Measurements from ENCODE around the gene NBEAL1.
A peak's percentile ranks its signal among the peaks of the same experiment; 100 is the strongest.
"Not testable (repeated sequence)": the region's sequence is repeated elsewhere in the genome, so short reads cannot be mapped to it uniquely, and the experiment has no call there.

Gene NBEAL1

GRCh38 chr2:203237346-203238238 lies 222.9 kb downstream of the NBEAL1 start:
- no peak for DNase-seq

- DNase-seq, result no peak
Observed at GRCh38 chr2:203238292-203238703, 223.6 kb downstream of the NBEAL1 start.

DNA sequence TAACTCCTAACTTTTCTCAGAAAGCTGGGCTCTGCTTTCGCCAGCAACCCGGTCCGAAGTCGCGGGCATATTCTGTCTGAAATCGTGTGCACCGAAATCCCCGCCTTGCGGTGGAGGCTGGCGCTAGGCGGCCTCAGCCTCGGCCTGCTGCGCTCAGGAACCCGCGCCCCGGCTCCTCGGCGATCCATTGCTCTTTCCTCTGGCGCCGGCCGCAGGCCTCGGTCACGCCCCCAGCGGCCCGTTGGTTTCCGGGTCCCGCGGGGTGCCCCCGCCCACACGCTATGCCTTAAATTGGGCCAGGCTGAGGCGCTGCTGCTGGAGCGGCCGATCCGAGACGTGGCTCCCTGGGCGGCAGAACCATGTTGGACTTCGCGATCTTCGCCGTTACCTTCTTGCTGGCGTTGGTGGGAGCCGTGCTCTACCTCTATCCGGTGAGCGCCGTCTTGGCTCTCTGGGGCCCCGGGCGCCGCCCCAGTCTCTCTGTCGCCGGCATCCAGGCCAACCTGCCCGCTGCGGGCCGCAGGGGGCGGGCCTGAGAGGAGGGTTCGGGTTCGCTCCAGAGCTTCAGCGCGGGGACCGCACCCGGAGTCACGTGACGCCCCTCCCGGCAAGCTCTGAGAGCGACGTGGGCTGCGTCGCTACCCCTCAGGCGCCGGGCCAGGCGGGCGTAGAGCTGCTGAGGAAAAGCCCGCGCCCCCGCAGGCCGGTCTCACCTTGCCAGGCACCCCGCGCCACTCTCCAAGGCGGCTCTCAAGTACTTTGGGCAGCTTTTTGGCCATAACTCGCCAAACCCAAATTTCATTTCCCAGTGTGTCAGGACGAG lies 224.2 kb downstream of the NBEAL1 start, which contains the start of gene CYP20A1:
Gene CYP20A1 (plus strand): TSS at position 315 of the 823 bp plus-strand sequence. CDS start 45 bp downstream, at position 360.
- peak; percentile 98 for DNase-seq

DNA sequence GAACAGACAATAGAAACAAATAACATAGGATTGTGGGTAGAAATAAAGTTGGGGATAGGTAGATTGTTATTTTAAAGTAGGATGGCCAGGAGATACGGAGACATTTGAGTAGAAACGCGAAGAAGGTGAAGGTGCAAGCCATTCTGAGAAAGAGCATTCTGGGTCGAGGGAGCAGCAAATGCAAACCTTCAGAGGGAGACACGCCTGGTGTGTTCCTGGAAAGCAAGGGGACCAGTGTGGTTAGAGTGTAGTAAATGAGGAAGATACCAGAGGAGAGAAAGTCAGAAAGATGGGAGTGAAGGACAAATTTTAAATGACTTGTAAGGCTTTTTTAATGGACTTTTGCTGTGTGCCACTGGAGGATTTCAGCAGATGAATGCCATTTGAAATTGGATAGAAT lies 225.8 kb downstream of the NBEAL1 start:
- DNase-seq, result no peak

DNA sequence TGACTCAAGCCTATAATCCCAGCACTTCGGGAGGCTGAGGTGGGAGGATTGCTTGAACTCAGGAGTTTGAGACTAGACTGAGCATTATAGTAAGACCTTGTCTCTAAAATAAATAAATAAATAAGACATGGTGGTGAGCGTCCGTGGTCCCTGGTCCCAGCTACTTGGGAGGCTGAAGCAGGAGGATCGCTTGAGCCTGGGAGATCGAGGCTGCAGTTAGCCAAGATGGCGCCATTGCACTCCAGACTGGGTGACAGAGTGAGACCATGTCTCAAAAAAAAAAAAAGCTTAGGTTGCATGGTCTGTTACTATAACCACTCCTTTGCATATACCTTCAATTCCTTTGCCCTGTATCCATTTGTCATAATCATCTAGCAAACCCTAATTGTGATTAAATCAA lies 227.8 kb downstream of the NBEAL1 start:
- DNase-seq, result no peak

- DNase-seq, result no peak
Observed at GRCh38 chr2:203246646-203247045, 232.0 kb downstream of the NBEAL1 start.

GRCh38 chr2:203252818-203253217 lies 238.1 kb downstream of the NBEAL1 start:
- DNase-seq, result no peak

DNA sequence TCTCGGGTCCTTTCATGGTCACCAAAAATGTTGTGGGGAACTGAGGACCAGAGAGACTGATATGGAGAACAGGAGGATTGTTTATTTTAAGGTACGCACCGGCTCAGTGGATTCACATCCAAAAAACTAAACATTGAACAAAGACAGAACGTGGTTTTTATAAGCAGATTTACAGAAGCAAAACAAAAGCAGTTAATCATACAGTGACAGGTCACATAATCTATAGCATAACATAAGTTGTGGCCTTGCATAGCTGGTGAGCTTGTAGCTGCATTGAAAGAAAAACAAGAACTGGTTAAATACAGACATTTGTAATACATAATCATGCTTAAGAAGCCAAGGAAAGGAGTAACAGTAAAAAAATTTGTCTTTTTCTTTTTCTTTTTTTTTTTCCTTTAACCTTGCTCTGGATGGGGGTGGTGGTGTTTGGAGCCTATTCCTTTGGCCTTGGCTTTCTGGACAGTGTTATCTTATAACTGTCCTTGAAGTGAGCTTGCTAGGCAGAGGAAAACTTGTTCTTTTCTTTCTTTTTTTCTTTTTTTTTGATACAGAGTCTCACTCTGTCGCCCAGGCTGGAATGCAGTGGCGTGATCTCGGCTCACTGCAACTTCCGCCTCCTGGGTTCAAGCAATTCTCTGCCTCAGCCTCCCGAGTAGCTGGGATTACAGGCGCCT lies 238.9 kb downstream of the NBEAL1 start:
- DNase-seq, result not testable (repeated sequence)

GRCh38 chr2:203261326-203262159 lies 246.9 kb downstream of the NBEAL1 start:
- no peak for DNase-seq

Data from activated CD4-positive, alpha-beta T cell treated with anti-CD3 and anti-CD28 coated beads, Interleukin-2, Interleukin-6, amounts not matched to agents 100 ng/mL and 50 ng/mL, durations not matched to agents 16 hours and 8 hours (primary cell).